A549 (cell line): Measurements from ENCODE around the gene NFATC2.

Experiments used
- EP300 ChIP-seq, 2 experiments: fragments of >200 bp; sonication (Bioruptor Twin); formaldehyde crosslinking; IDR thresholded peaks; 2 replicates in 1 of 2; 3 replicates in 1 of 2; pipeline ENCODE4 v1.6.1; 2016 to 2017
- KDM5A ChIP-seq: fragments of 200-600 bp; sonication (generic); IDR thresholded peaks from 2 replicates; pipeline ENCODE4 v1.6.1; 2016; ENCODE audit warnings: antibody characterized with exemption, mild to moderate bottlenecking
- TF ChIP-seq, protein P1 (sequence below): IDR thresholded peaks from 2 replicates; pipeline ENCODE4 v1.6.1; 2012
- TF ChIP-seq, protein P2 (sequence below): fragments of >200 bp; sonication (Bioruptor Twin); formaldehyde crosslinking; IDR thresholded peaks from 3 replicates; pipeline ENCODE4 v1.5.1; 2016

DNA sequence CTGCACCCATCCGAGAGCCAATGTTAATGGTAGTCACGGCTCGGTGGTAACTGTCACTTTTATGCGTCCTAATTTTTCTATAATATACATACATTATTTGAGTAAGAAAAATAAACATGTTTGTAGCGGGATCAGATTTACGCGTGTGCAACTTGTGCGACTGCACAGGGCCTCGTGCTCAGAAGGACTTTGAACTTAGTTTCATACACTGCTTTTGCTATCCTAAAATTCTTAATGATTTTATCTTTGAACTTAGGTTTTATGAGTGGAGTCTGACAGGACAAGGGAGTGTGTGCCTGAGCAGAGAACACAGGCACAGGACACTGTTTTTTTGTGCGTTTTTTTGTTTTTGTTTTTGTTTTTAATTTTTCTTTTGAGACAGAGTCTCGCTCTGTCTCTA is 189.7 kb downstream of the NFATC2 start:
- TF ChIP-seq, protein P1, sequence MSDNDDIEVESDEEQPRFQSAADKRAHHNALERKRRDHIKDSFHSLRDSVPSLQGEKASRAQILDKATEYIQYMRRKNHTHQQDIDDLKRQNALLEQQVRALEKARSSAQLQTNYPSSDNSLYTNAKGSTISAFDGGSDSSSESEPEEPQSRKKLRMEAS: no peak
- TF ChIP-seq, protein P2, sequence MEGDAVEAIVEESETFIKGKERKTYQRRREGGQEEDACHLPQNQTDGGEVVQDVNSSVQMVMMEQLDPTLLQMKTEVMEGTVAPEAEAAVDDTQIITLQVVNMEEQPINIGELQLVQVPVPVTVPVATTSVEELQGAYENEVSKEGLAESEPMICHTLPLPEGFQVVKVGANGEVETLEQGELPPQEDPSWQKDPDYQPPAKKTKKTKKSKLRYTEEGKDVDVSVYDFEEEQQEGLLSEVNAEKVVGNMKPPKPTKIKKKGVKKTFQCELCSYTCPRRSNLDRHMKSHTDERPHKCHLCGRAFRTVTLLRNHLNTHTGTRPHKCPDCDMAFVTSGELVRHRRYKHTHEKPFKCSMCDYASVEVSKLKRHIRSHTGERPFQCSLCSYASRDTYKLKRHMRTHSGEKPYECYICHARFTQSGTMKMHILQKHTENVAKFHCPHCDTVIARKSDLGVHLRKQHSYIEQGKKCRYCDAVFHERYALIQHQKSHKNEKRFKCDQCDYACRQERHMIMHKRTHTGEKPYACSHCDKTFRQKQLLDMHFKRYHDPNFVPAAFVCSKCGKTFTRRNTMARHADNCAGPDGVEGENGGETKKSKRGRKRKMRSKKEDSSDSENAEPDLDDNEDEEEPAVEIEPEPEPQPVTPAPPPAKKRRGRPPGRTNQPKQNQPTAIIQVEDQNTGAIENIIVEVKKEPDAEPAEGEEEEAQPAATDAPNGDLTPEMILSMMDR: no peak
- no peak for TF ChIP-seq EP300 (IDR thresholded peaks at IDR 0.05)
- TF ChIP-seq KDM5A: no peak
